IPS DF 6.9 (cell line): ENCODE results near the gene SLC25A48.
"Not testable (repeated sequence)": the region's sequence is repeated elsewhere in the genome, so short reads cannot be mapped to it uniquely, and the experiment has no call there.

Experiments
- DNase-seq: peaks from one replicate; pipeline ENCODE4 v3.0.0-alpha.2; 2013; ENCODE audit warnings: low read depth, low spot score
- H3K27ac ChIP-seq: one replicate; pipeline ENCODE4 v1.5.1; 2013; ENCODE audit warnings: low read length, control low read depth
- H3K27me3 ChIP-seq: 2 replicates; pipeline ENCODE4 v1.6.1; 2013; ENCODE audit warnings: mild to moderate bottlenecking, low read length; ENCODE audit not compliant: control insufficient read depth, insufficient read depth
- H3K36me3 ChIP-seq: 2 replicates; pipeline ENCODE4 v1.6.1; 2013; ENCODE audit warnings: low read length; ENCODE audit not compliant: control insufficient read depth, insufficient read depth
- H3K4me1 ChIP-seq: 2 replicates; pipeline ENCODE4 v1.6.1; 2013; ENCODE audit warnings: low read length; ENCODE audit not compliant: control insufficient read depth, insufficient read depth
- H3K4me3 ChIP-seq: 2 replicates; pipeline ENCODE4 v1.5.1; 2013; ENCODE audit warnings: mild to moderate bottlenecking, low read length
- H3K9me3 ChIP-seq: 2 replicates; pipeline ENCODE4 v1.6.1; 2013; ENCODE audit warnings: low read length, inconsistent platforms; ENCODE audit not compliant: control insufficient read depth, insufficient read depth
- WGBS: extraction: QIAGEN DNeasy Blood & Tissue Kit; methylation state at CpG from one replicate; pipeline ENCODE4 v1.1.7; 2013; ENCODE audit warnings: mixed read lengths, missing lambda C conversion rate; ENCODE audit not compliant: insufficient read length, insufficient coverage; 5-methylcytosine and 5-hydroxymethylcytosine counted together

The SLC25A48 gene

DNA sequence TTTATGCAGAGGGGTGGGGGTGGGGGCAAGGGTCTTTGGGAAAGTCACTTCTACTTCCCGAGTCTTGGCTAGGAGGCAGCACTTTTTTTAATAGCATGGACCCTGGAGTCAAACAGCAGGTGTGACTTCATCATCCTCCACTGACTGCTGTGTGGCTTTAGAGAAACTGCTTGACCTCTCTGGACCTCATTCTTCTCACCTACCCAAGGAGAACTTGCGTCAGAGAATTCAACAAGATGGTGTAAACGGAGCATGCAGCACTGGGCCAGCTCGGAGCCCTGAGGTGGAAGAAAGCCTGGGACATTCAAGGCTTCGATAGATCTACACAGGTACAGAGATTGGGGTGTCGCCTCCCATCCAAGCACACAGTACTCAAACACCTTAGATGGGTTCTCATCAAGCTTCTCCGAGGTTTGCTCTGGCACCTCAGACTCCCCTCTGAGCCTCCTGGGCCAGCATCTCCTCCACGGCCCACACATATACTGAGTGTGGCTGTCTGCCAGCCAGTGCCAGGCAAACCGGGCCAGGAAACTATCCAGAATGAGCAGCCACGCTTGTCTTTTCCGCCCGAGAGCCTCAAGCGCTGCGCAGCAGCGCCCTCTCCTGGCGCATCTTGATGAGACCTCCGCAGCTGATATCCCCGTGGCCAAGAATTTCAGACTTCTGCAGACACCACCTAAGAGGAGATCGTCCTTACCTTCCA lies 4.6 kb upstream of the SLC25A48 start:
- no peak overlapping the region for H3K4me3 ChIP-seq
- H3K27me3 ChIP-seq: peaks cover 9% of the 10 kb centered on the region; the same call in 1 of the 2 replicates
- no peak overlapping the region for H3K27ac ChIP-seq
- H3K9me3 ChIP-seq: no peaks in the 10 kb centered on the region
- WGBS: no CpG with 5 or more reads among the region's 19 CpGs
- peak; percentile 11 for DNase-seq
- no peaks in the 10 kb centered on the region for H3K36me3 ChIP-seq
- H3K4me1 ChIP-seq: peaks cover 1% of the 10 kb centered on the region; the same call in 1 of the 2 replicates

DNA sequence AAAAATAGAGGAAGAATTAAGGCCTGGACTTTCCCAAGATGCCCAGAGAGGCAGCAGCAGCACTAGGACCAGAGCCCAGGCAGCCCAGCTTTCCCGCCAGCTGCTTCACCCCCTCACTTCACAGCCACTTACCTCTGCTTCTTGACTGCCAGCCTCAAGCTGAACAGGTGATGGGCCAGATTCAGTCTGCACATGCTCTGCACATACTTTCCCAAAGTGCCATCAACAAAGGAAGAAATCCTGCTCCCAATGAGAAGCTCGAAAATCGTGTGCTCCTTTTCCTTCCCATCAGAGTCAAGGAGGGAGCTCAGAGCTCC lies 4.1 kb upstream of the SLC25A48 start:
- no peaks in the 10 kb centered on the region for H3K36me3 ChIP-seq
- no peaks in the 10 kb centered on the region for H3K9me3 ChIP-seq
- no peak overlapping the region for H3K4me3 ChIP-seq
- DNase-seq: no peak
- H3K27me3 ChIP-seq: peaks cover 10% of the 10 kb centered on the region; the same call in 1 of the 2 replicates
- no CpG with 5 or more reads among the region's 3 CpGs for WGBS
- no peak overlapping the region for H3K27ac ChIP-seq
- peaks cover 1% of the 10 kb centered on the region; the same call in 1 of the 2 replicates for H3K4me1 ChIP-seq

DNA sequence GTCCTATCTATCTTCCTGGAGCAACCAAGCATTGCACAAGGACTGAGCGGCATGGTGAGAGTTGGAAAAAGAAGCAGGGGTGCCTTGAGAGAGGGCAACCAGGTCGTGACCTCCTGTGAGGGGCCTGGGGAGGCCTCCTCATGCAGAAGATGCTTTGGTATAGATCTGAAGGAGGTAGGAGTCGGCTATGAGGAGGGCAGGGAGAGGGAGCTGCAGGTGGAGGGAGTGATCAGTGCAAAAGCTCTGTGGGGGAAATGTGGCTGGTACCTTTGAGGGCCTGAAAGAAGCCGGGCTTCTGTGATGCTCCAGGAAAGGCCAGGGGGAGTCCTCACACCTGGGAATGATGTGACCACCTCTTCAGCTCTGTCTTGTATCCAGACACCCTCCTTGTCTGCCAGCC lies 3.6 kb upstream of the SLC25A48 start:
- WGBS: no CpG with 5 or more reads among the region's 4 CpGs
- peaks cover 12% of the 10 kb centered on the region; the same call in 1 of the 2 replicates for H3K27me3 ChIP-seq

DNA sequence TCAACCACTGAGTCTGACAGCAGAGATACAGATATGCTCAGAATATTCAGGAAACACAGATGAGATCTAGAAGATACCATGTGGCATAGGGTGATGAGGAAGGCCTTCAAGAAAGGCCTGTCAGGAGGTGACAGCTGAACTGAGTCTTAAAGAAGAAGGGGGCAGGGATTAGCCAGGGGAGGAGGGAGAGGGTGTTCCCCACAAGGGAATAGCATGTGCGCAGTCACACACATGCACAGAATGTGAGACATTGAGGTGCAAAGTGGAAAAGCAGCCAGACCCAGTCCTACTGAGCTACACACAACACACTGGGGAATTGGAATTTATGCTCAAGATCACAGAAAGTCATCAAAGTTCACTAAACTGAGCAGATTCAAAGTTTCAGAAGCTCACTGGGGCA lies 3.0 kb upstream of the SLC25A48 start:
- H3K4me3 ChIP-seq: no peak overlapping the region
- no peaks in the 10 kb centered on the region for H3K36me3 ChIP-seq
- H3K9me3 ChIP-seq: no peaks in the 10 kb centered on the region
- peaks cover 12% of the 10 kb centered on the region; the same call in 1 of the 2 replicates for H3K27me3 ChIP-seq
- DNase-seq: no peak
- H3K27ac ChIP-seq: no peak overlapping the region
- H3K4me1 ChIP-seq: peaks cover 1% of the 10 kb centered on the region; the same call in 1 of the 2 replicates
- no CpG with 5 or more reads among the region's 1 CpG for WGBS

More for the DNA sequence above, 3.6 kb upstream of the SLC25A48 start:
- DNase-seq: no peak
- H3K27ac ChIP-seq: no peak overlapping the region
- H3K9me3 ChIP-seq: no peaks in the 10 kb centered on the region
- peaks cover 1% of the 10 kb centered on the region; the same call in 1 of the 2 replicates for H3K4me1 ChIP-seq
- H3K4me3 ChIP-seq: no peak overlapping the region
- no peaks in the 10 kb centered on the region for H3K36me3 ChIP-seq

DNA sequence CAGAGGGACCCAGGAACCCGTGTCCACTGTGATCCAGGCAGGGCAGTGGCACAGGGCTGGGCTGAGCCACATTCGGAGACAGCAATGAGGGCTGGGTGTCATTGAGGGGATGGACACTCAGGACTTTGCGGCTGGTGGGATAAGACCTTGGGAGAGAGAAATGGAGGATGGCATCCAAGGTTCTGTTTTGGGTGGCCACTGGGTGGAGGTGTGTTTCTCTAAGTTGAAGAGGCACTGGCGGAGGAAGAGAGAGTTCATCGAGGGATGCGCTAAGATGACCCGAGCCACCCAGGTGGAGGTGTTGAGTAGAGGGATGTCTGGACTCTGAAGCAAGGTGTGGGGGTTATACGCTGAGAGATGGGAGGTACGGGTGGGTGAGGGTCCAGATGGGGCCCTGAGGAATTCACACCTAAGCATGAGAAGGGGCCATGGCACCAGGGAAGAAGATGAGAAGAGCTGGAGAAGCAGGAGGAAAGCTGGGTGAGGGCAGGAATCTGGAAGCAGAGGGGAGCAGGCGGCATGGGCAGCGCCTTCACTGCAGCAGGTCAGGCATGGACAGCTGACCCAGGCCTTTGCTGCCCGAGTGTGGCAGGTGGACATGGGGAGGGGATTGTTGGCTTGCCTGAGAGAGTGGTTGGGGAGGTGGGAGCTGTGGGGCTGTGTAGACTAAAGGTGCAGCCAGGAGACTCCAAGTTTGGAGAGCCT lies 2.5 kb upstream of the SLC25A48 start:
- H3K4me3 ChIP-seq: no peak overlapping the region
- no CpG with 5 or more reads among the region's 12 CpGs for WGBS
- H3K27ac ChIP-seq: no peak overlapping the region
- H3K9me3 ChIP-seq: no peaks in the 10 kb centered on the region
- H3K4me1 ChIP-seq: peaks cover 1% of the 10 kb centered on the region; the same call in 1 of the 2 replicates
- DNase-seq: no peak
- no peaks in the 10 kb centered on the region for H3K36me3 ChIP-seq
- H3K27me3 ChIP-seq: peaks cover 12% of the 10 kb centered on the region; the same call in 1 of the 2 replicates

DNA sequence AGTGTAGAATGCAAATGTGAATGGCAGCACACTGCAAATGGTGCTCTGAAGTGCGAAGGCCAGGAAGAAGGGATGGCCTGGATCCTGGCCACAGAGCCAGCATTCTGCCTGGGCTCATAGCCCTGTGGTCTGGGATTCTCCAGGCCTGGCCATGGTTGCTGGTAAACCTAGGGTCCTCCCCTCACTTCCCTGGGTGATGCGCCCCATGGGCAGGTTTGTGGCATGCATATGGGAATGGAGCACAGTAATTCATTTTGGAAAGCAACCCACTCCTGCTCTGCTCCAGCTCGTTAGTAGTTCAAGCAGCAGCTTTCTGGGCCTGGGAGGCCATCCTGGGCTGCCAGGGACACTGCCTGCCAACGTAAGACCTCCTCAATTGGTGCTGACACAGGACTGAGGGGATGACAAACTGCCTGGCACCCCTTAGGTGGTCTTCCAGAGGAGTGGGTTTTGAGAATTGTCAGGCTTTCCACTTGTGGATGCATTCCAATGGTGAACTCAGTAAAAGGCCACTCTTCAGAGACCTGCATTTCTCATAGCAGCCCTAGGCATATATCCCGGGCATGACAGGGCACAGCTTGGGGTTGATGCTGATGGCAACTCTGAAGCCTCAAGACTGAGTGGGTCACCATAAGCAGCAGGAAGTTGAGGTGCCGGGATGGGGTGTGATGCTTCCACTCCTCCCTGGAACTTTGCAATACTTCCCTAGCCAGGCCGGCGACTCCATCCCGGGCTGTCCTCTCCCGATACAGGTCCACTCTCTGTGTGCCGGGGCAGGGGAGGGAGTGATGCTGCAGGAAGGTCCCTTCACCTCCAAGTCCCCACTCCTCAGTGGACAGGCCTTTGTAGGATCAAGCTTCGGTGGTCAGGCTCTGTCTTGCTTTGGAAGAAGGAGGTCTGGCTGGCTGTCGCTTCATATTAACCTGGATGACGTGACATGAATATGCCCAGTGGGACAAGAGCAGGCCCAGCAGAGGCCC lies 1.2 kb upstream of the SLC25A48 start:
- Histone ChIP-seq H3K4me3 (no peak overlapping the region), H3K36me3 (no peaks in the 10 kb centered on the region), H3K27ac (no peak overlapping the region), H3K9me3 (no peaks in the 10 kb centered on the region), H3K4me1 (peaks cover 1% of the 10 kb centered on the region; the same call in 1 of the 2 replicates), H3K27me3 (peaks cover 12% of the 10 kb centered on the region; the same call in 1 of the 2 replicates)
- no CpG with 5 or more reads among the region's 14 CpGs for WGBS
- DNase-seq: no peak

DNA sequence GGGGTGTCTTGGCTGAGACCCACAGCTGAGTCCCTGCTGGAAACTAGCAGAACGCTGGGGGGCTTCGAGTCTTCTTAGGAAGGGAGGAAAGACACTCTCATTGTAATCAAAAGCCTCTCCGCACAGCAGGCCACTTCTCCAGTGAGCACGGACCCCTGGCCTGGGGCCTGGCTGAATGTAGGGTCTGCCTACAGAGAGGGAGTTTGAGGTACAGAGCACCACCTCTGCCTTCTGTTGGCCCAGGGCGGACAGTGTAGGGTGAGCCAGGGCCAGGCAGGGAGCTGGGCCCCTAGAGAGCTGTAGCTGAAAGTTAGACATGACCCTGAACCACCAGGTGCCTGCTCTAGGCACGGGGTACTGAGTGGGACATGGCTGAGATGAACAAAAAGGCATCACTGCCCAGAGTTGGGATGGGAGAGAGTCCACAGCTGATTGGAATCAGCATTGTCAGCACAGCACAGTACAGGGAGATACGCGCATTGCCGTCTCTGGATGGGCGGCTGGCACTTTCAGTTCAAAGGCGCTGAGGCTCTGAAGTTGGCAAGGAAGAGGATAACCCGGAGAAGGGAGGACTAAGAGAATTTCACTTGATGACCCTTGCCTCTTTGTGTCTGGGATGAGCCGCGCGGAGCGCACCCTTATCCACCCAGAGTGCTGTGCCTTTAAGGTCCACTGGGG lies 363 bp upstream of the SLC25A48 start:
- Histone ChIP-seq H3K27ac (no peak overlapping the region), H3K4me1 (peaks cover 1% of the 10 kb centered on the region; the same call in 1 of the 2 replicates), H3K27me3 (peaks cover 12% of the 10 kb centered on the region; the same call in 1 of the 2 replicates), H3K9me3 (no peaks in the 10 kb centered on the region), H3K36me3 (no peaks in the 10 kb centered on the region), H3K4me3 (peak overlapping the region; percentile 58; the same call in 1 of the 2 replicates)
- no CpG with 5 or more reads among the region's 16 CpGs for WGBS
- no peak for DNase-seq

DNA sequence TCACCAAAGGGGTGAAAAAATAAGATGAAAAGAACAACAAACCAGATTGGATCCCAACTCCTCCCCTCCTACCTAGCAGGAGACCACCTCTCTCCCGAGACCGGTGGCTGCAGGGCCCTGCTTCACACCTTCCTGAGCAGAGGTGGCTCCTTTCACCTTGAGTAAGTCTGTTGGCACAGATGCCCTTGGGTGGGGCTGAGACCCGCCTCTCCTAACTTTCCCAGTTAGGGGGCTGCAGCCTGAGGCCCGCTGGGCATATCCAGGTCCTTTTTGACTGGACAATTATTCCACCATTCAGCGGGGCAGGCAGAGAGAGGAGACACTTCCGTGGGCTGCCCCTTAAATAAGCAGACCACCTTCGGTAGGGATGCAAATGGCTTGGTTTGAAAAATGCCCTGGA lies 1.3 kb downstream of the SLC25A48 start:
- Histone ChIP-seq H3K27me3 (peaks cover 12% of the 10 kb centered on the region; the same call in 1 of the 2 replicates), H3K36me3 (no peaks in the 10 kb centered on the region), H3K9me3 (no peaks in the 10 kb centered on the region), H3K27ac (no peak overlapping the region), H3K4me3 (no peak overlapping the region), H3K4me1 (peaks cover 1% of the 10 kb centered on the region; the same call in 1 of the 2 replicates)
- DNase-seq: no peak
- WGBS: no CpG with 5 or more reads among the region's 7 CpGs

DNA sequence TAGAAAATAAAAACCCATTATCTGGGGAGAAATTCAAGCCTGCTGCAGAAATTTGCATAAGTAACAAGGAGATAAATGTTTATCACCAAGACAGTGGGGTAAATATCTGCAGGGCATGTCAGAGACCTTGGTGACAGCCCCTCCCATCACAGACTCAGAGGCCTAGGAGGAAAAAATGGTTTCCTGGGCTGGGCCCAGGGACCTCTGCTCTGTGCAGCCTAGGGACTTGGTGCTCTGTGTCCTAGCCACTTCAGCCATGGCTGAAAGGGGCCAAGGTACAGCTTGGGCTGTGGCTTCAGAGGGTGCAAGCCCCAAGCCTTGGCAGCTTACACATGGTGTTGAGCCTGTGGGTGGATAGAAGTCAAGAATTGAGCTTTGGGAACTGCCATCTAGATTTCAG lies 3.9 kb downstream of the SLC25A48 start:
- not testable (repeated sequence) for H3K4me1 ChIP-seq, H3K27ac ChIP-seq, DNase-seq, H3K9me3 ChIP-seq, H3K36me3 ChIP-seq, H3K4me3 ChIP-seq
- peaks cover 12% of the 10 kb centered on the region; the same call in 1 of the 2 replicates for H3K27me3 ChIP-seq
